ENCODE data around the gene PRR7.

GRCh38 chr5:177503351-177504085 lies 56.9 kb downstream of the PRR7 start:
- TF ChIP-seq POLR2A (IDR thresholded peaks at IDR 0.05) (no peak), CTCF (IDR thresholded peaks at IDR 0.05) (no peak), EP300 (IDR thresholded peaks at IDR 0.05) (no peak)
